SK-N-SH (cell line): ENCODE measurements around the gene MMP23B. TPM values are rescaled to one million over a fixed set of nuclear protein-coding genes. Genes with fewer than 3 reads are reported as not detected.

Source experiments
- CTCF ChIA-PET: fragments of 300-600, 350-600 bp; formaldehyde crosslinking; extraction: SDS; loops from one replicate; lab custom pipeline; 2021; lab: Yijun Ruan, JAX
- POLR2A ChIA-PET: fragments of 350-600 bp; sonication (Branson Sonifier 250); formaldehyde crosslinking; extraction: SDS; loops from one replicate; lab custom pipeline; 2020; ENCODE audit warnings: antibody characterized with exemption, inconsistent platforms; lab: Yijun Ruan, JAX
- DNase-seq: peaks from one replicate; pipeline ENCODE4 v3.0.0; 2012
- H2AFZ ChIP-seq: fragments of 200-600 bp; sonication (generic); 2 replicates; pipeline ENCODE4 v1.8.1; 2016; ENCODE audit warnings: antibody characterized with exemption, mild to moderate bottlenecking, low read depth
- H3F3A ChIP-seq: fragments of 200-600 bp; sonication (generic); replicated peaks from 2 replicates; pipeline ENCODE3; 2016; ENCODE audit warnings: antibody characterized with exemption, mild to moderate bottlenecking; ENCODE audit not compliant: insufficient read depth
- H3K27ac ChIP-seq, 2 experiments: fragments of 200-500 bp in 1 of 2; fragments of 200-600 bp in 1 of 2; sonication (Bioruptor generic) in 1 of 2; sonication (generic), shearing (Covaris generic) in 1 of 2; 2 replicates each; pipeline versions ENCODE4 v1.5.1 to v1.6.1; 2014 to 2016; ENCODE audit warnings: low read depth in 2 of 2, inconsistent platforms in 1 of 2, low read length in 1 of 2, mild to moderate bottlenecking in 1 of 2, mixed read lengths in 1 of 2
- H3K27me3 ChIP-seq: fragments of 200-600 bp; sonication (generic), shearing (Covaris generic); 2 replicates; pipeline ENCODE4 v1.6.1; 2016; ENCODE audit warnings: mixed run types; ENCODE audit not compliant: insufficient read depth
- H3K36me3 ChIP-seq, 2 experiments: fragments of 200-500 bp in 1 of 2; fragments of 200-600 bp in 1 of 2; sonication (Bioruptor generic) in 1 of 2; sonication (generic) in 1 of 2; replicated peaks in 1 of 2; 2 replicates each; pipeline versions ENCODE3 to v1.5.1; 2014 to 2016; ENCODE audit warnings: low read length in 1 of 2, mild to moderate bottlenecking in 1 of 2; ENCODE audit not compliant: insufficient read depth in 2 of 2, control insufficient read depth in 1 of 2
- H3K4me1 ChIP-seq, 2 experiments: fragments of 200-500 bp in 1 of 2; fragments of 200-600 bp in 1 of 2; sonication (Bioruptor generic) in 1 of 2; sonication (generic), shearing (Covaris generic) in 1 of 2; 2 replicates each; pipeline versions ENCODE4 v1.5.1 to v1.6.1; 2014 to 2016; ENCODE audit warnings: low read depth in 1 of 2, low read length in 1 of 2, mixed run types in 1 of 2; ENCODE audit not compliant: insufficient read depth in 2 of 2, control insufficient read depth in 1 of 2
- H3K4me2 ChIP-seq: fragments of 200-600 bp; sonication (generic), shearing (Covaris generic); 2 replicates; pipeline ENCODE4 v1.6.1; 2017; ENCODE audit warnings: mixed run types
- H3K4me3 ChIP-seq, 2 experiments: fragments of 200-500 bp in 1 of 2; fragments of 200-600 bp in 1 of 2; sonication (Bioruptor generic) in 1 of 2; sonication (generic), shearing (Covaris generic) in 1 of 2; 2 replicates each; pipeline versions ENCODE4 v1.5.1 to v1.8.1; 2014 to 2016; ENCODE audit warnings: low read depth in 2 of 2, inconsistent platforms in 1 of 2, low read length in 1 of 2, mild to moderate bottlenecking in 1 of 2, mixed read lengths in 1 of 2, moderate library complexity in 1 of 2
- H3K79me2 ChIP-seq: fragments of 200-600 bp; sonication (generic); 2 replicates; pipeline ENCODE4 v1.8.1; 2017; ENCODE audit warnings: mild to moderate bottlenecking; ENCODE audit not compliant: insufficient read depth
- H3K9ac ChIP-seq: fragments of 200-600 bp; sonication (generic); 2 replicates; pipeline ENCODE4 v1.6.1; 2017; ENCODE audit warnings: mixed run types
- H3K9me2 ChIP-seq: fragments of 200-600 bp; sonication (generic); 2 replicates; pipeline ENCODE4 v1.6.1; 2017; ENCODE audit warnings: mixed run types
- H3K9me3 ChIP-seq: fragments of 200-600 bp; sonication (generic); 2 replicates; pipeline ENCODE4 v1.6.1; 2017; ENCODE audit warnings: mixed run types, mild to moderate bottlenecking, moderate library complexity
- H4K20me1 ChIP-seq: fragments of 200-600 bp; sonication (generic); 2 replicates; pipeline ENCODE4 v1.6.1; 2017; ENCODE audit warnings: mild to moderate bottlenecking, mixed run types; ENCODE audit not compliant: insufficient read depth
- CTCF ChIP-seq: fragments of 200-600 bp; sonication (generic); IDR thresholded peaks from 2 replicates; pipeline ENCODE4 v1.6.1; 2017; ENCODE audit warnings: antibody characterized with exemption, mild to moderate bottlenecking, moderate library complexity
- ELF1 ChIP-seq: IDR thresholded peaks from 2 replicates; pipeline ENCODE4 v1.4.0; 2012
- FOSL2 ChIP-seq: IDR thresholded peaks from 2 replicates; pipeline ENCODE4 v1.4.0; 2012; ENCODE audit warnings: low read depth, mild to moderate bottlenecking, moderate library complexity, borderline replicate concordance
- JUND ChIP-seq: IDR thresholded peaks from 2 replicates; pipeline ENCODE4 v1.4.0; 2012
- MEF2A ChIP-seq: IDR thresholded peaks from 2 replicates; pipeline ENCODE4 v1.4.0; 2012; ENCODE audit warnings: low read depth, borderline replicate concordance
- PBX3 ChIP-seq: IDR thresholded peaks from 2 replicates; pipeline ENCODE4; 2012
- RAD21 ChIP-seq: IDR thresholded peaks from 2 replicates; pipeline ENCODE4 v1.6.1; 2012; ENCODE audit warnings: mild to moderate bottlenecking, low read length
- RFX5 ChIP-seq: IDR thresholded peaks from 2 replicates; pipeline ENCODE4 v1.6.1; 2012; ENCODE audit warnings: mild to moderate bottlenecking, improper control_type of control experiment, low read length
- RXRA ChIP-seq: IDR thresholded peaks from 2 replicates; pipeline ENCODE4 v1.4.0; 2012; ENCODE audit warnings: low read depth, mild to moderate bottlenecking, borderline replicate concordance
- TAF1 ChIP-seq: IDR thresholded peaks from 2 replicates; pipeline ENCODE4 v1.6.1; 2012; ENCODE audit warnings: low read depth, mild to moderate bottlenecking, low read length, moderate library complexity, borderline replicate concordance
- USF1 ChIP-seq: IDR thresholded peaks from 2 replicates; pipeline ENCODE4 v1.4.0; 2012; ENCODE audit warnings: low read depth, borderline replicate concordance
- YY1 ChIP-seq: IDR thresholded peaks from 2 replicates; pipeline ENCODE4 v1.4.0; 2012; ENCODE audit warnings: low read depth, mild to moderate bottlenecking
- WGBS: methylation state at CpG from one replicate; pipeline ENCODE4 v1.1.6; 2017; ENCODE audit warnings: low lambda C conversion rate; 5-methylcytosine and 5-hydroxymethylcytosine counted together
- polyA plus RNA-seq, 3 experiments: library from polyadenylated mRNA; depleted of rRNA; stranded (reverse); fragments of >200 nt; gene quantifications; 2 replicates each; pipeline ENCODE4 v1.2.3, GENCODE V29; 2012

The MMP23B gene
- polyA plus RNA-seq, 1 of the 3 experiments (the other 2 are of a cell fraction): 1.2 TPM

GRCh38 chr1:1619917-1620361, 12.0 kb upstream of the MMP23B start:
- Histone ChIP-seq H2AFZ (no peak overlapping the region), H3K9ac (no peak overlapping the region), H3F3A (no peaks in the 10 kb centered on the region), H3K79me2 (peaks cover 31% of the 10 kb centered on the region), H4K20me1 (peaks cover under 1% of the 10 kb centered on the region; the same call in 1 of the 2 replicates), H3K27me3 (no peaks in the 10 kb centered on the region), H3K36me3 (peaks cover 5 to 7% of the 10 kb centered on the region in 2 experiments), H3K4me1 (peaks cover 0 to 9% of the 10 kb centered on the region in 2 experiments; a peak in 1 of 4 replicates), H3K9me3 (no peaks in the 10 kb centered on the region), H3K27ac (no peak overlapping the region), H3K4me3 (no peak overlapping the region), H3K4me2 (no peak overlapping the region)
- DNase-seq: peak; percentile 59
- POLR2A ChIA-PET: no interaction called here
- no CpG with 5 or more reads among the region's 14 CpGs for WGBS
- CTCF ChIA-PET: interaction anchor here (1.3 to 1.5 kb wide), 2 partner anchors 10 to 65 kb away, joined by 3 to 4 read pairs; no protein-coding TSS in a partner anchor
- TF ChIP-seq USF1 (no peak), FOSL2 (no peak), TAF1 (no peak), RFX5 (no peak), JUND (no peak), ELF1 (no peak), YY1 (no peak), RXRA (no peak), CTCF (peak; percentile 35; the same call in 1 of the 2 replicates), RAD21 (0 out of 2 replicates have a peak, but pooled peaks have one; percentile 19), MEF2A (no peak)
- TF ChIP-seq, all 33 proteins: peak for 2
- H3K9me2 ChIP-seq: no peaks in the 10 kb centered on the region

GRCh38 chr1:1620433-1621139, 11.4 kb upstream of the MMP23B start:
- H3K9me2 ChIP-seq: no peaks in the 10 kb centered on the region
- 90% methylated on average over 10 of the region's 16 CpGs for WGBS
- POLR2A ChIA-PET: no interaction called here
- H3K27me3 ChIP-seq: no peaks in the 10 kb centered on the region
- no peak overlapping the region for H3K9ac ChIP-seq
- no peak for DNase-seq
- H3K9me3 ChIP-seq: no peaks in the 10 kb centered on the region
- TF ChIP-seq TAF1 (no peak), PBX3 (no peak), RXRA (no peak)
- peaks cover 0 to 9% of the 10 kb centered on the region in 2 experiments; a peak in 1 of 4 replicates for H3K4me1 ChIP-seq
- H3F3A ChIP-seq: no peaks in the 10 kb centered on the region
- no peak overlapping the region for H3K4me2 ChIP-seq
- no peak overlapping the region for H2AFZ ChIP-seq
- H3K36me3 ChIP-seq: peaks cover 5 to 7% of the 10 kb centered on the region in 2 experiments
- CTCF ChIA-PET: interaction anchor here (1.3 to 1.5 kb wide), 2 partner anchors 9 to 65 kb away, joined by 3 to 4 read pairs; no protein-coding TSS in a partner anchor
- H3K4me3 ChIP-seq: no peak overlapping the region
- no peaks in the 10 kb centered on the region; the same call in 1 of the 2 replicates for H4K20me1 ChIP-seq
- H3K79me2 ChIP-seq: peaks cover 30% of the 10 kb centered on the region
- H3K27ac ChIP-seq: no peak overlapping the region
